ENCODE results near the gene FGF8. TPM values are rescaled to one million over a fixed set of nuclear protein-coding genes. Genes with fewer than 3 reads are reported as not detected.

Gene FGF8
- total RNA-seq, 1 experiment from 2014 or later: 14.3 TPM

- no peak overlapping the region for H2BK5ac ChIP-seq (ENCODE audit: insufficient read length, low read length)
- no peak overlapping the region for H2BK12ac ChIP-seq (ENCODE audit: insufficient read length, low read depth, low read length)
- H3K4ac ChIP-seq (ENCODE audit: low read depth, low read length): no peak overlapping the region
- no peaks in the 10 kb centered on the region for H3K23me2 ChIP-seq (ENCODE audit: insufficient read length, low read depth, low read length, poor library complexity, severe bottlenecking)
- no peaks in the 10 kb centered on the region for H3K9me3 Mint-ChIP-seq
- no peak overlapping the region for H4K8ac ChIP-seq (replicated peaks; ENCODE audit: insufficient read length, low read depth, low read length)
- no peaks in the 10 kb centered on the region for H3K79me1 ChIP-seq (ENCODE audit: insufficient read depth, low read depth, low read length, poor library complexity, severe bottlenecking)
- H3K9me3 ChIP-seq (ENCODE audit: control insufficient read depth, low read depth, low read length): no peaks in the 10 kb centered on the region
- no peaks in the 10 kb centered on the region for H3K4me1 ChIP-seq (ENCODE audit: insufficient read depth, low read length)
- no peak overlapping the region for H3K14ac ChIP-seq (ENCODE audit: insufficient read depth, low read length)
- H2BK20ac ChIP-seq (ENCODE audit: low read depth, low read length, poor library complexity, severe bottlenecking): no peak overlapping the region
- no peaks in the 10 kb centered on the region for H3K79me2 ChIP-seq (ENCODE audit: insufficient read depth, low read length)
- H3K36me3 Mint-ChIP-seq (ENCODE audit: insufficient read depth in 1 of 3, low read depth in 3 of 3): no peaks in the 10 kb centered on the region
- peaks cover 0 to 3% of the 10 kb centered on the region in 2 experiments; a peak in 1 of 4 replicates for H3K4me1 Mint-ChIP-seq
- no peak overlapping the region for H4K5ac ChIP-seq (ENCODE audit: insufficient read length, low read depth, low read length)
- H4K20me1 ChIP-seq (ENCODE audit: control insufficient read depth, insufficient read depth, insufficient read length): no peaks in the 10 kb centered on the region
- no peak for DNase-seq
- no peak overlapping the region for H3T11ph ChIP-seq (ENCODE audit: low read length)
- H3K27ac Mint-ChIP-seq: no peak overlapping the region
- H3K27me3 ChIP-seq (ENCODE audit: insufficient read depth, low read length): no peaks in the 10 kb centered on the region; the same call in 1 of the 2 replicates
- no peak overlapping the region for H3K23ac ChIP-seq (ENCODE audit: insufficient read length, low read depth, low read length)
- H2AFZ ChIP-seq (ENCODE audit: low read length): no peak overlapping the region
- no peak overlapping the region for H4K91ac ChIP-seq (ENCODE audit: insufficient read length, low read depth, low read length)
- no peak overlapping the region for H2BK15ac ChIP-seq (ENCODE audit: low read depth, low read length)
- H3K9ac ChIP-seq (ENCODE audit: extremely low read depth, insufficient read length, low read length): no peak overlapping the region
- no peak overlapping the region for H2AK5ac ChIP-seq (ENCODE audit: insufficient read length, low read length)
- no peak overlapping the region for H3K4me2 ChIP-seq (ENCODE audit: insufficient read depth, insufficient read length, low read length)
- no peak overlapping the region for H3K18ac ChIP-seq (ENCODE audit: insufficient read length, low read depth, low read length)
- H3K27me3 Mint-ChIP-seq (ENCODE audit: low read depth): peaks cover 1% of the 10 kb centered on the region
- no peak overlapping the region for H3K4me3 Mint-ChIP-seq
- no CpG with 5 or more reads among the region's 2 CpGs for WGBS (ENCODE audit: extremely low coverage, insufficient read length, low lambda C conversion rate)
- TF ChIP-seq CTCF (conservative IDR thresholded peaks at IDR 0.05): no peak
- H3K27ac ChIP-seq (ENCODE audit: insufficient read length, low read depth, low read length): no peak overlapping the region
- no peak overlapping the region for H2BK120ac ChIP-seq (ENCODE audit: low read depth, low read length, poor library complexity, severe bottlenecking)
- no peak overlapping the region for H3K56ac ChIP-seq (ENCODE audit: insufficient read length, low read depth, low read length)
Observed at GRCh38 chr10:101741938-101742337, 34.0 kb downstream of the FGF8 start.
